HS-5 (cell line): ENCODE results near the gene DOCK9.
"Not testable (repeated sequence)": the region's sequence is repeated elsewhere in the genome, so short reads cannot be mapped to it uniquely, and the experiment has no call there.

Experiments
- DNase-seq: peaks from one replicate; pipeline ENCODE4 v3.0.0-alpha.2; 2012; ENCODE audit warnings: low read depth

DOCK9 gene

DNA sequence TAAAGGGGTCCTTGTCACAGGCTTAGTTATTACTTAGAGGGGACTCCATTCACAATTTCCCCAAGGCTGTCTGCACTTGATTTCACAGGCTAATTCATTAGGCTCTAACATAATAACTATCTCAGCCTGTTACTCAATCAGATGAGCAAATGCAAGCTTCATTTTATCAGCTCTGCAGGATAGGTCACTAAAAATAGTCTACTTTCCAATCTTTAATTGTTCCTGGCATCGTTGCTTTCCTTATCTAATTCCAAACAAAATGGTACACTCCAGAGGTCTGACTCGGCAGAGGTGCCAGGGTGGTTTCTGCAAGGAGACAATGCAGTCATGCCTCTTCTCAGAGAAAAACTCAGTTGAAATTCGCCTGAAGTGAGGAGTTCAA, 155.6 kb downstream of the DOCK9 start:
- no peak for DNase-seq

DNA sequence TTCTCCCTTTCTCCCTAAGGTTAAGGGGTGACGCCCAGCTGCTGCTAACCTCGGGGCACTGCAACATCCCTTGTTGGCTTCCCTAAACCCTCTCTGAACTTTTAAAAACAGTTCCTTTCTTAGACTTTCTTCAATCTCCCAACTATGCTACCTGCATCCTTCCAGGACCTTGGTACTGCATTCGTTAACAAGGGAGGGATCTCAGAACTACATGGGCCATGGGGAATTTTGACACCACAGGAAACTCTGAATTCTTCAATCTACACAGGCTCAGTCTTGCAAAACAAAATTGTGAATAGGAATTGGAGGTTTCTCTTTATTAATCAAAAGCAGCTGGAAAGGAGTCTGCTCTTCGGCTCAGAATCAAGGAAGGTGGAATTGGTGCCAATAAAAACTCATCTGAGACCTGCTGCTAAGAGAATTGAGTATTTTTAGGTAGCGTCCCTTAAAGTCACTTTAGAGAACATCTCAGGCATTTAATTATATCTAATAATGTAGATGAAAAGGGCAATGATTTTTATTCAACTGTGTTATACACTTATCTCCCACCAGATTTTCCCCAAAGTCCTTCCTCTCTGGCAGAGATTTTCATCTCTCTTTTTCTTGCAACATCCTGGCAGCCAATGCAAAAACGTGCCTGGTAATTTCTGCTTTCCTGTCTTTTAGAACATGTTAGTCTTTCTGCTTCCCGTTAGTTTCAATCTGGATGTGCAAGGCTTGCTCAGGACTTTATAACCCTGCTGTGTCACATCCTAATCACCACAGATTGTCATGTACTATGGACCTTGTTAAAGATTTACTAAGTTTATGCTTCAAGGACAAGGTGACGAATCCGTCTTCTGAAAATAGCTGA, 156.3 kb downstream of the DOCK9 start:
- DNase-seq: no peak

DNA sequence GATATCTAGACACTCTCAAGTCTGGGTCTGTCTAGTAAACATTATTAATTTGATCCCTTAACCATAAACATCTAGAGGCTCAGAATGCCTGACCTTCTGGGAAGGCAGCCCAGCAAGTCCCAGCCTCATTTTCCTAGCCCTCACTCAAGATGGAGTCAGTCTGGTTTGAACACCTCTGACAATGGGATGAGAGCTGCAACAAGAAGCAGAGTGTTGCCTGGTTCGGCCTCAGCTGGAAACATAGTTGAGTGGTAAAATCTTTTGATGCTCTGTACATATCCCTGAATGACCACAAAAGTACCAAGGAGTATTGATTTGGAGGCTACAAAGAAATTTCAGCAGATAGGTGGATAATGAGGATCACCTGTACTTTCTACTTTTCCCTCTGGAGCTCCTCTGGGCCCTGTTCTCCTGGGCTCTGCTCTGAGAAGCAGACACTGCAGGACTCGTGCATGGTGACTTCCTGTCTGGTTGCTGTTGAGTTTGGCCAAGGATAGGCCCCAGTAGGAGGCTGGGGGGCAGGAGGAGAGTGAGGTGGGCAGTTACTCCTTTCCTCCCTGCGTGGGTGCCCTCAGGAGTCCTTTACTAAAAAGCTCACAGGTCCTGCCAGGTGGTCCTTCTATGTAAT, 157.0 kb downstream of the DOCK9 start:
- no peak for DNase-seq

DNA sequence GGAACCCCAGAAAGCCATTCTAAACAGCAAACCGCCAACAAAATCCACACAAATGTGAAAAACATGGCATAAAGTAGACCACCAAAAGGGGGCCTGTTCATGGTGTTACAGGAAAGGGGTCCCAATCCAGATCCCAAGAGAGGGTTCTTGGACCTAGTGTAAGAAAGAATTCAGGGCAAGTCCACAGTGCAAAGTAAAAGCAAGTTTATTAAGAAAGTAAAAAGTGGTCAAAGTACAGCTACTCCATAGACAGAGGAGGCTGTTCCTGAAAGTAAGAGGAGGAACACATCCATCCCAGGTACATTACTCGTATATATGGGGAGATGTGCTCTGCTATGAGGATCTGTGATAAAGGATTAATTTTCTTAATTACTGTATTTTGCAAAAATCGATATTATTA, 157.6 kb downstream of the DOCK9 start:
- DNase-seq: no peak

DNA sequence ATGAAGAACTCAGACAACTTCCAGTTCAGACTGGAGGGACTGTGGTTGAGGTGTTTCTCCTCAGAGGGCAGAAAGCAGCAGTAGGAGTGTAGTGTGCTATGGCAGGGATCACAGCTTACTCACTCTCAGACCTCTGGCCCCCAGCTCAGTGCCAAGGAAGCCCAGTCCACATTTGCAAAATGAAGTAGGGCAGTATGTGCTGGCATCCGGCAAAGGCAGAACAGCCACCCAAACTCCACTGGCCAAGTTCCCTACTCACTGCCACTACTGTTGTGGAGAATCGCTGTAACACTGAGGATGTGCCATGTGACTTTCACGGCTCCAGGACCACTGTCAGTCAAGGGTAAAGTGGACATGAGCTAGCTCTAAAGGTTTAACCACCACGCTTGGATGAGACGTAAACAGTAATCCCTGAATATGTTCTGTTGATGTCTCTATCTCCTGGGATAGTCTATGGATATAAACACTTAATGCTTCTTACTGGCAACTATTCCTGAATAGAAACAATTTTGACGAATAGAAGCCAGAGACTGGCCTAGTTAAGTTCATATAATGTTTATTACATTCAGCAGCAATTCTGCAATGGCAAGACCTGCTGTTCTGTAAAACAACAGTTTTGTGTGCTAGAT, 158.4 kb downstream of the DOCK9 start:
- no peak for DNase-seq

DNA sequence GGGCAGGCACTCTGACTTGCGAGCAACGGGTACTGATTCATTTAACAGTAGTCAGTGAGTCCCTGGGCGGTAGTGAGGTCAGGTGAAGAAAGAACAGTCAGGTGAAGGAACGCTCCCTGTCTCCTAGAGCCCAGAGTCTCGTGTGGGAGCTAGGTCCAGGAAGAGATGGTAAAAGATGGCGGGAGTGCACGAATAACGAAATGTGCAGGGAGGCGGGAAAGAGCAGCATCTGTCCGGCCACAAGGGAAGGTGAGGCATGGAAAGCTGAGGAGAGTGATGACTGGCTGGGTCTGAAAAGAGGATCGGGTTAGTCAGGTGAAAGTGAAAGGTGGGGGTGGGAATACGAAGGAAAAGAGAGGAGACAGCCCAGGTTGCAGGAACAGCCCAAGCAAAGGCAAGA, 161.5 kb downstream of the DOCK9 start:
- DNase-seq: no peak

DNA sequence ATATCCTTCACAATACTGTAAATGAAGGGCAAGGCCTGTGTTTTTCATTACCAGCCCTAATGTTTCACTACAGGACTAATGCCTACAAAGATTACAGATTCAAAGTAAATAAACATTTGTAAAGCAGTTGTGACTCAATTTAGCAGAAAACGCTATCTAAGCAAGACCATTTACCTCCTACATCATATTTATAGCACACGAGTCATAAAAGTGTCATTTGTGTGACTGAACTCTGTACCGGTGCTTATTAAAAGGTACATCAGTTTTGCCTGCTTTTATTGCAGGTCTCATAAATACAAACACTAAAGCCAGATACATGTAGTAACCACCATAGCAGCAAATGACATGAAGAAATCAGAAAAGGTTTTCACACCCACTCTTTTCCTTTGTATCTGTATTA, 163.9 kb downstream of the DOCK9 start:
- DNase-seq: no peak

DNA sequence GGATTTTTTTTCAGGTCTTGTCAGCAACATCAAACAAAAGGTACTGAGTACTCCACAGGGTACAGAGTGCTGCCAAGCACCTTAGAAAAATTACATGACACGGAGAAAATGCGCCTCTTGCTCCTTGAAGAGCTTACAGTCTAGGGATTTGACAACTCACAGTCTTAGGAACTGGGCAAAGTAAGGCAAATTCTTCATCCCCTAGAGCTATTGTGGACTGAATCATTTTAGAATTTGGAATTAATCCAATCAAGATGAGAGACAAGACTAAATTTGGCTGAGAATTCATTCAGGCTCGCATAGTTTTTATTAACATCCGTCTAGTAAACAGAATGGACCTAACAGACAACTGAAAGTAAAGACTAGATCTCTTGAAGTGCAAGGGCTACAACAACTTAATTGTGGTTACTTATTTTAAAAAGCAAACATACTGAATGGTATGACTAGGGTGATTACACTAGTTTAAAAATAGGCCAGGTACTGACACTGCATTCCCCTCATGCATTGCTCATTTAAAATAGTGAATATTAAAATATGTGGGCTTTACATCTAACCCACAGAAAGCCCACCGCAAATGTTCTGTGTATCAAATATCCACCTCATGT, 165.6 kb downstream of the DOCK9 start:
- not testable (repeated sequence) for DNase-seq

DNA sequence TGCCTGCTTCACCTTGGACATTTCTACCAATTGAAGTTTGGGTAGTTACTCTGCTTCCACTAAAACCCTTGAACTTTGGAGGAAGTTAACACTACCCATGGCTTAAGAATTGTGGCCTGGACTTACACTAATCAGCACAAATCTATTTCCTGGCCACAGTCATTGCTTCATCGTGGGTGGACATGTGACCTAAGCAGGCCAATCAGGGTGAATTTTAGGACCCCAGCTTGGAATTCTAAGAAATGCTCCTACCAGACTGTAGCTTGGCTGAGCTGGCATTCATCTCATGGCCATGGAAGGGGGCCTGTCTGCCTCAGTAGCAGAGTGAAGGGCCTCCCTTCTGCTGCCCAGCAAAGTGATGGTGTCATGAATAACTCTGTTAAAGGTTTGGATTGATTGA, 167.1 kb downstream of the DOCK9 start:
- no peak for DNase-seq

DNA sequence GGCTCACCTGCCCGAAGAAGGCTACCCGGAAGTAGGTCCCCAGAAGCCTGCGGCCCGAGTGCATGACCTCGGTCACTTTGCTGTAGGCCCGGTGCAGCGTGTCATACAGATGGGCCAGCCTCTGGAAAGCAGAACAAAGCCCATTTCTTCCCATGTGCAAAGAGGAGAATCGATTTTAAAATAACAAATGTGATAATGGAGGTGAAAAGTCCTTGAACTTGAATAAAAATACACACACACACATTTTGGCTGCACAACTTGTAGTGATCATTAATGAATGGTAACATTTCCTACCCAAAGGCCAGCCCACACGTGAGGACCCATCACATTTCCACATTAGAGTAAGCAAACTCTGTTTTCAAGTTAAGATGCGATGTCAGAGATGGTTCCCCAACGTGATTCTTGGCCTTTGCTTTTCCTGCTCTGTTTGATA, 168.5 kb downstream of the DOCK9 start:
- DNase-seq: no peak

DNA sequence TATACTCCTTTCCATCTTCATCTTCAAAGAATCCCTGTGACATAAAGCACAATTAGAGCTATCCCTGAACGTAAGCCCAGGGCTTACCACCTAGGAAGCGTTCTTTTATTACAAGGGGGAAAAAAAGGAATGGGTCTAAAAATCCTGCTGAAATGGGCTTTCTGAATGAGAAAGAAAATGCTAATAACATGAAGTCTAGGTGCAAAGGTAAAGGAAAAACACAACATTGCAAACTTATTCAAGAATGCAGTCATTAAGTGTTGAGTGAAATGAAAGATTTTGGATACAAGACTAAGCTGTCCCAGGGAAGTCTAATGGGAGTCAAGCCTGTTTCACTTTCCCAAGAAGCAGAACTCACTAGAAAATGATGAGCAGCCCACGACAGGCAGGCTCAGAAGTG, 170.1 kb downstream of the DOCK9 start:
- DNase-seq: no peak

DNA sequence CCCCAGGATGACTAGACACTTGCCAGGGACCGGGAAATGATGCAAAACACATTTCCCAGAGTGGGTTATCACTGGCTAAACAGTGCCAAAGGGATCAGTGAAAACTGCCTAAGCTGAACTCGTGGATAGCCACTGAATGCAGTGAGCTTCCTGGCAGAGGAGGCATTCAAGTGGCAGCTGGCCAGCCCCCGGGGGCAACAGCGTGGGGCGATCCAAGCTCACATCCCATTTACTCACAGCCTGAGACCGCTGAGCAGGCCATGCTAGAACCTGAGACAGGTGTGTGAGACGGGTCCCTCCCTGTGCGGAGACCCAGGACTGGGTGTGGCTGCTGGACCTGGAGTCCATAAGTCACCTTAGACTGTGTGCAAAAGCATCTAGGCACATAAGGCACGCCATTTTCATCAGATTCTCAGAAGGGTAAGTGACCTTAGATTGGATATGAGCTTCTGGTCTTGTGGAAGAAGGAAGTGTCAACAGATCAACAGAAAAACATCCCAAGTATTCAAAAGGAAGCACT, 173.5 kb downstream of the DOCK9 start:
- no peak for DNase-seq

DNA sequence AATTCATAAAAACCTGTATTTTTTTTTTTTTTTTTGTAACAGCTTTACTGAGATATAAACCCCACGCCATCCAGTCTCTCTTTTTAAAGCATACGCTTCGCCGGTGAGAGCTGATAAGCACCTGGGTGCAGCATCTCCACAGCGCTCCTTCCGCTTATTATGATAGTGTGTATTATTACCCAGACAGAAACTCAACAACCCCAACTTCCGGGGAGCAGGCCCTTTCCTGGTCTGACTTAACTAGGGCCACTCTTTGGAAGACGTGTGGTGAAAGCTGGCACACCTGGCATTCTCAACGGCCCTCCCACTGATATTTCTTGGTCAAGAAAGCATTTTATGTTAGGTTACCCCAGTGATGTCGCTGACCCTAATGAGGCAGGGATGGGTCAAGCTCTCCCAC, 173.9 kb downstream of the DOCK9 start:
- no peak for DNase-seq

DNA sequence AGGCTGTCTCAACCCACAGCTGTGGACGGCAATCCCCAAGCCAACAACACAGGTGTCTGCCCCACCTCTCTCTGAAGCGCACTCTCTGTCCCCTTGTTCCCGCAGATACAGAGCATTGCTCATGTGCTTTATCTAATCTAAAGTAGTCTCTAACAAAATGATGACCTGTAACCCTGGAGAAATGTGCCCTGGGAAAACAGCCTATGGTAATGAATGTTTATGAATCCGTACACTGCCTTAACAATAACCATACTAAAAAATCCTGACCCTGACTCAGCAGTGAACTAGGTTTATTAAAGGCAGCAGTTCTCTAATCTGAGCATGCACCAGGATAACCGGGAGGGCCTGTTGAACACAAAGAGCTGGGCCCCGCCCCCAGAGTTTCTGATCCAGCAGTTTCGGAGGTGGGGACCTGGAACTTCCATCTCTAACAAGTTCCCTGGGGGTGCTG, 174.7 kb downstream of the DOCK9 start:
- no peak for DNase-seq

DNA sequence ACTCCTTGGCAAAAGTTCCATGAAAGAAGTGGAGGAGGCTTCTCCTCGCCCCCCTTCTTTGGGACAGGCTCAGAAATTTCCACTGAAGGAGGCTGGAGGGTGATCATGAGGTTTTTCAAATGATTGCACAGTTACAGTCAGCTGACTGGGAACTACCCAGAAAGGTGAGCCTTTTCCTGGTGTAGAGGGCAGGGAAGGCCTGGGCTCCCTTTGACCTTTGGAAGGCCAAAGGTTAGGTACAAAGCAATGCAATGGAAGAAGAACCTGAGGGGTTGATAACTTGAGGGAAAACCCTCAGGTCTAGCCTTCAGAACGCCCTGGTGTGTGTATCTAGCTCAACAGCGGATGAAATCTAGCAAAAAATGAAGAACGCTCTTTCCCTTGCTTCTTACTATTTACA, 175.3 kb downstream of the DOCK9 start:
- no peak for DNase-seq

DNA sequence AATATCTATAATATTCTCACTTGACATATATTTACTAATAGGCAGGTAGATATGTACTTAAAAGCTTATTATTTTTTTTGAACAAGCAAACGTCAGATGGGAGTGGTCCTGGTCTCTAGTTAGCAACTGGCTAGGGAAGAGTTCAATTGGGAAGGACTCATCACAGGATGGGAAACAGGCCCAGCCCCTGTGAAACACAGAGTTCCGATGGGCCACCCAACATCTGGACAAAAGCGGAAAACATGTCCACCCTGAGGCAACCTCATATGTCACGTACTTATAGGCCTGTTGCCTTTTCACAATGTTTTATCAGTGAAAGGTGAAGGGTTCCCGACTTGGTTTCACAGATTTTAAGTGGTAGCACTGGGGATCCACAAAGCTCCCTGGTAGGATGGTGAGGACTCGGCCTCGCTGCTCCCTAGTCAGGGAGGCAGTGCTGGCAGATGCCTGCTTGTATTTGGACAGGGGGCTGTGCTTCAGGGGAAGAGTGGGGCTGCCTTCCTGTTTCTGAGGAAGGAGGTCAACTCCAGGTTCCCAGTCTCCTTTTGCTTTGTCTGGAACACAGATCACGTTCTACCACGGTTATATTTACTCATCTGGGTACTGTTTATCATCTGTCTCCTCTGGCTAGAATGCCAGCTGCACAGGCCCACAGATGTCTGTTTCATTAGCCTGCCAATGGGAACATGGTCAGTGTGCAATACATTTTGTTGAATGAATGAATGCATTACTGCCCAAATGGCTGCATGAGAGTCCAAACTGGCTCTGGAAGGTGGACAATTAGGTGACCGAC, 176.0 kb downstream of the DOCK9 start:
- DNase-seq: no peak

DNA sequence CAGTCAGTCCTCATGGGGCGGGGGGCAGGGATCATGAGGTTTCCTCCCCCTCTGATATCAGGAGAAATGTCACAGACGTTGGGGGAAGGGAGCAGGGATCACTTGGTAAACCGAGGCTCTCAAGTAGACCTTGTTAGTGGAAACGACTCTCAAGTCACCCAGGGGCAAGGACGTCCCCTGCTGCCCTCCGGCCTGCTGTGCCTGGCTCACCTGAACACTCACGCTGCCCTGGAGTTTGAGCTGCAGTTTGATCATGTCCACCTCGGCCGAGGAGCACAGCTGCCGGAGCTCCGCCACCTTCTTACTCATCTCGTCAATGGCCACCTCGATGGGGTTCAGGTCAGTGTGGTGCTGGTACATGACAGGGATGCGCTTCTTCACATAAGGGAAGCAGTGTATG, 177.8 kb downstream of the DOCK9 start:
- no peak for DNase-seq

DNA sequence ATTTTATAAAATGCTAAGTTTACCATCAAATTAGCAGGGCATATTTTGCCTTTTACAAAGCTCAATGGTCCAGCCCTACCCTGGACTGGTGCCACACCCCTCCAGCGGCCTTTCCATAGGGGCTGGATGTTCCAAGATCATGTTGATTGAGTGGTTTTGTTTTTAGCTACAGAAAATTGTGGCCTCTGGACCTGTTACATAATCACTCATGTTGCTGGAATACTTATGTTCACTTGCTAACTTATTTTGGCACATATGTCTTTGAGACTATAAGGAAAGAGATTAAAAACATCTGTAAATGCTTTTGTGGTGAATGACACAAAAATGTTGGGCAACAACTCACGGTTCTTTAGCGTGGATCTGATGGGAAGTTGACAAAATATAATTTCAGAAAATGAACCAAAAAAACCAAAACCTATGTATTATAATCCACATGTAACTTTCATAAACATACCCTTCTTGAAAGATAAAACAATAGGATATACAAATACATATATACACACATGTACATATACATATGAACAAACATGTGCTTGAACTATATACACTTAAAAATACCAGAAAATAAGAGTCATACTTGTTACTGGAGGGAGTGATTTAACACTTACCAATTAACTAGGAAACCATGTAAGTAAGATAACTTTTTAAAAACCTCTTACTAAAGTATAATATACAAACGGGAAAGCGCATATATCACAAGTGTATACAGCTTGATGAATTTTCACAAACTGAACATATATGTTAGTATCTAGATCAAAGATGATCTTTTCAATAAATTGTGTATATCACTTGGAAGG, 178.8 kb downstream of the DOCK9 start:
- peak; percentile 62 for DNase-seq

DNA sequence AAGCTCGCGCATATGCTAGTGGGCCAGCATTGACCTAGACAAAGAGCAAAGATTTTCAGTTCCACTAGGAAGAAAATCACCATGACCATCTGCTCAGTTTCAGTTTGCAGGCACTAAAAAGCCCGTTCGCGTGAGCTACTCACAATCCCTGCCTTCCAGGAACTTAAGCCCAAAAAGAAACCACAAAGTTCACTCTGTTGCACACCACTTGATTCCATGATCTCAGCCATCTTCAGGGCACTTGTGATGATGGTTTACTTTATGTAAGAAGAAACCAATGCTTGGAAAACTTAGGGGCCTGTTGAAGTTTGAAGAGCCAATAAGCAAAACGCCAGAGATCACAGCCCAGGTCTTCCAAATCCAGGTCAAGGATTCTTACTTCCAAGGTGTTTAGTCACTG, 180.4 kb downstream of the DOCK9 start:
- DNase-seq: no peak

DNA sequence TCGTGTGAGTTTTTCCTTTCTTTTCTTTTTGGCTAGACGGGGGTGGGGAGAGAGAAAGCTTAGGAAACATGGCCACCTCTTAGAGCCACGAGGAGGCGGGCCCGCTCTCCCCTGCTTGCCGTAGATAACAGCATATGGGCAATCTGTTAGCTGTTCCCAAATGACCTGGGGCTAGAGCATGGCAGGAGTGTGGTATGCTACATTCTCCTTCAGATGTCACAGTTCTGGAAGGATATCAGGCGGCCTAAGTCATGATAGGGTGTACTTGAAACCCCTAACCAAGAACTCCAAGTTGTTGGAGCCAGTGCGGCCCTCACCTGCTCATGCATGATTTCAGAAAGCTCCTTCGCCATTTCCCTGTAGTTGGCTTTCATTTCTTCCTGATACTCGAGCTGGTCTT, 181.1 kb downstream of the DOCK9 start:
- no peak for DNase-seq

DNA sequence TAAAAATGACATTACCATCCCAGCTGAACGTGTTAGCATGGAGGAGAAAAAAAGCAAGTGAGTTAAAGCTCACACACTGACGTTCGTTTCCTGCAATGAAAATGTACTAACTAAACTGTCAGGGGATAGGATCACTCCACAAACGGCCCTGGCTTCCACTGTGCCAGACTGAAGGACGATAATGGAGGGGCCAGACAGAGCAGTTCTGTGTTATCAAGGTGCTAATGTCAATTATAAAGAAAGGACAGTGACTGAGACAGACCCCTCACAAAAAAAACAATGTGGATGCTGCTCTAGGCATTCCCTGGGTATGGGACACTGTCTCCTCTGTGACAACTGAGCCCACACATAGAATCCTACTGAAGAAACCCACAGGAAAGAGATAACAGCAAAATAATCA, 181.7 kb downstream of the DOCK9 start:
- no peak for DNase-seq
